ENCODE data around the gene PAX3.

Gene PAX3

DNA sequence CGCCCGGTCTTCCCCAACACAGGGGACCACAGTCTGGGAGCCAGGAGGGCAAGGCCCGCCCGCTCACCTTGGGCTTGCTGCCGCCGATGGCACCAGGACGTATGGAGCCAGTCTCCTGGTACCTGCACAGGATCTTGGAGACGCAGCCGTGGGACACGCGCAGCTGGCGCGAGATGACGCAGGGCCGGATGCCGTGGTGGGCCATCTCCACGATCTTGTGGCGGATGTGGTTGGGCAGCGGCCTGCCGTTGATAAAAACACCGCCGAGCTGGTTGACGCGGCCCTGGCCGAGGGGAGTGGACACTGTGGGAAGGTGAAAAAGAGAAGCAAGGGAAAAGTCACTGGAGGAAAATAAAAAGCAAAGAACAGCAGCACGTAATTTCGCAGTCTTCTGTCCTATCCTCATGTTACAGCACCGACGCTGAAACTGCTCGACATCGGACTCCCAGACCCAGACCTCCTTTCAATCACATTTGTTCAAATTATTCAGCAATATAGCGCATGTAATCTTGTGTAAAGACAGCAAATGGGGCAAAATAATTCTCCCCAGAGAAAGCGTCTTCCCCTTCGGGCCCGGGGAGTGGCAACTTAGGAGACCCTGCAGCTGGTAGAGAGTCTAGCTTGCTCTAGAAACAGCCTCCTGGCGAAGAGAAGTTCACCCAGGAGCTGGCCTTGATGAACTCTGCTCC is 1.7 kb downstream of the PAX3 start:
- DNase-seq (ENCODE audit: low read depth in 3 of 3, low spot score in 1 of 3), result no peak

- no peak for DNase-seq (ENCODE audit: low read depth in 3 of 3, low spot score in 1 of 3)
Measured at GRCh38 chr2:222296311-222296741, 2.5 kb downstream of the PAX3 start.

- DNase-seq (ENCODE audit: low read depth in 3 of 3, low spot score in 1 of 3), result no peak
Measured at GRCh38 chr2:222295368-222296062, 3.3 kb downstream of the PAX3 start.

- no peak for DNase-seq (ENCODE audit: low read depth in 3 of 3, low spot score in 1 of 3)
Measured at GRCh38 chr2:222294996-222295367, 3.8 kb downstream of the PAX3 start.

DNA sequence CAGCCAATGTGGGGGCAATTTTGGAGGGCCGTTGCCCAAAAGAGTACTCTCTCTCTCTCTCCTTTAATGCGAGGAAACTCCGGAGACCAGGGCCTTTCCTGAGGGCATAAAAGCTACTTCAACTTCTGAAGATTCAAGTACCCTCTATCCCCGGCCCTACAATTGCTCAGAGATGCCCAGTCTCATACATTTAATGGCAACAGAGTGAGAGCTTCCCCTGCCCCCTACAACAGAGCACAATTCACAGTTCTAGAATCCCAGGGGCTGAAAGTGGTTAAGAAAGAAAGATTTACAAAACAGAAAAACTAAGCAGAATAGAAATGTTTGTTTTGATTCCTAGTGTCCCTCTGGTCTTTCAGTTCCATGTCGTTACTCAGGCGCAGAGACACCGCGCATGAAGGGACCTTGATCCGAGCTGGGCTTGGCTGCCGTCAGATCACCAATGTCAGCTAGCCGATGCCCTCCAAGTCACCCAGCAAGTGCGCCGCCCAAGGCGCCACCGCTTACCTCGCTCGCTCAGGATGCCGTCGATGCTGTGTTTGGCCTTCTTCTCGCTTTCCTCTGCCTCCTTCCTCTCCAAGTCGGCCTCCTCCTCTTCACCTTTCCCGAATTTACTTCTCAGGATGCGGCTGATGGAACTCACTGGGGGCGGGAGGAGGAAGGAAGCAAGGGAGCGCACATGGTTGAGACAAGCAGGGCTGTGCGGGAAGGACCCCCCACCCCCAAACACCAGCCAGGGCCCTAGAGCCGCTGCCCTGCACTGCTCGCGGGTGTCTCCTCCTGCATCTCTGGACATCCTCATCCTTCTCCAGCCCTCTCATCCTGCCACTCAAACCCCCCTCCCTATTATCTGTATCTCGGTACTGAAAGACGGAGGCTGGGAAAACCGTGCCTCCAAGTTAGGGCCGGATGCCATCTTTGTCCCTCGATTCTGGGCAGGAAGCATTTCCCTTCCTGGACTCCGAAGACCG is 4.9 kb downstream of the PAX3 start:
- DNase-seq (ENCODE audit: low read depth in 3 of 3, low spot score in 1 of 3), result no peak

DNA sequence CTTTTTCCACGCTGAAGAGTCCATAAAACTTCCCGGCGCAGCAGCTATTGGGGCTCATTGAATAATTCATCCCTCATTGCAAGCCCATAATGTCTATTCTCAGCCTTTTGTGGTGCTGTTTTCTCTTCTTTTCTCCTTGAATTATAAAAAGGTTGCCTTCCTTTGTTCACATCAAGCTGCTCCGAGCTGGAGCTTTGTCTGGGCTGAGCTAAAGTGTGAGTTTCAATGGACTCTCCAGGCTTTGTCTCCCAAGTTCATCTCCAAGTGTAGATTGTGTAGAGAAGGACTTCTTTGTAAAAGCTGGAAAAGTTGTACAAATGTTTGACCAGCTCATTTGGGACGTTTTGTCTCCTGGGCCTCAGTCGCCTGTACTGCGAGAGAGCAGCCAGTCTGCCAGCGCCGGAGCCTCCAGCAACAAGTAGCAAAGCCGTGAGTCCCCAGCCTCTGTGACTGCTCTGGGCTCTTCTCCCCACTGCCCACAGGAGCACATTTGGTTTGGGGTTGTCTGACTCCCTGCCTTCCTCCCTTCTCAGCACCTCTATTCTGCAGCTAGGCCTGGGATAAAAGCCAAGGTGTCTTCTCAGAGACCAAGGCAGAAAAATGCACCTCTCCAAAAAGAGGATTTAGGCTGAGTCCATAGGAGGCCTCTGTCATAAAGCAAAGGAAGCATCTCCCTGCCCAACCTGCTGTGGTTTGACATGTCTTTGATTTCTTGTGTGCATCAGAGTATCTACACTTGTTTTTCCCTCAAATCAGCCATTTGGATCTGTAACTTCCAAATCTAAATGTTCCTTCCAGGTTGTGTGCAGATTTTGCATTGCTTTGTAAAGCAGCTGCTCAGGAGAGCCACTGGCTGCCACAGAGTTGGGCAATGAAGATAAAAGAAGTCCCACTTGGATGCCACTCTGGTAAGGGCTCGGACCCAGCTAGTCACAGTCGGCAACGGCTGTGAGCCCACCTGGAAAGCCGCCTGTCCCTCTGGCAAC is 6.4 kb downstream of the PAX3 start:
- DNase-seq (ENCODE audit: low read depth in 3 of 3, low spot score in 1 of 3), result no peak

DNA sequence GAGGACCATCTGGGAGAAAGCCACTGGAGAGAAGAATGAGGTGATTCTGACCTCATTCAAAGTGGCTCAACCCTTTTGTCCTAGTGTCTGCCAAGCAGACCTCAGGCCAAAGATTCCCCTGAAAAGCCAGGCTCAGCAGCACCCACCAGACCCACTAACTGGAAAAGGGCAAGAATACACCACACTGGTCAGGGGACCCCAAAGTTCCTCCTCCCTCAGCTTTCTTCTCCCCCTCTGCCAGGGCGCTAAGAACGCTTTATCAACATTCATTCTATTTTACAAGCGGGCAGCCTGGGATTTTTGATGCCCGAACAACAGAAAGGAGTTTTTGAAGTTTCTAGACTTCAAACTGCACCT is 7.3 kb downstream of the PAX3 start:
- DNase-seq (ENCODE audit: low read depth in 3 of 3, low spot score in 1 of 3), result no peak

DNA sequence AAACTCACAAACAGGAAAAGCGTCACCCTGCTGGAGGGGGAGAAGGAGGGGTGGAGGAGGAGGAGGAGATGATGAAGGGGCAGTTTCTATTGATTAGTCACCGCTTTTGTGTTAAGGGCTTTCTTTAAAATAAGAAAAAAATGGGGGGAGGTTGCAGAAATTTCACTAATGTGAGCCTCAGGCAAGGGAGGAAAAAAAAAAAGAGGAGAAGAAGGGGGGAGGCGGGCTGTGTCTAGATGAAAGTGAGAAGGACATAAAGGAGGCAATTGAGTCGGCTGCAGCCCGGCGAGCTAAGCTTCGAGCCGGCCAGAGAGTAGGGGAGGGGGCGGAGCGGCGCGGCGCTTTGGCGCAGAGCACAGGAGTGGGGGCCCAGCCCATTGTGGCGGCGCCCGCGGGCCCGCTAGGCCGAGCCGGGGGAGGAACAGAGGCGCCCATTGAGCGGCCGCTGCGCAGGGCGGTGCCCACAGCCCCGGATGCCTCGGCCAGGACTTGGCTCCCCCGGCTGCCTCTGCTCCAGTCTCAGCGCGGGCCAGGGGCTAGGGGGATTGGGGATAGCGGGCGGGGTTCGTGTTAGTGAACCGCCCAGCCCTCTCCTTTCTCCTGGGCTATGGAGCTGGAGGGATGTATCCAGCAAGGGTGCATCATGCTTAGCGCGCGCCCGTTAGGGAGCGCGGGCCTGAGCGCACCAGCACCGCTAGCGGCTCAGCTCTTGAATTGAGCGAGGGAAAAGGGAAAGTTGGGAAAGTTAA is 7.9 kb downstream of the PAX3 start:
- no peak for DNase-seq (ENCODE audit: low read depth in 3 of 3, low spot score in 1 of 3)

DNA sequence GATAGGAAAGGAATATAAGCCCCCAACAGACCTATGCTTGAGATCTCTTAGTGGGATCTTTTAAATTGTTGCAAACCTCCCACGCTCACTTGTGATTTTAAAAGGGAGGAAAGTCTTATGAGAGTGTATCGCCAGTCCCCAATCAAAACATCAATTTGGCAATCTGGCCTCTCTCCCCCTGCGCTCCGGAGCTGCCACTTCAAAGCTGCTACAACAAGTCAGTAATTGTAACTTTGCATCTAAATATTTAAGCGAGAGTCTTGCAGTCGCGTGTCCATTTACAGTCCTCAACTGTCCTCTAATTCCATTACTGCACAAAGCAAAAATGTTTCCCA is 8.4 kb downstream of the PAX3 start:
- DNase-seq (ENCODE audit: low read depth in 3 of 3, low spot score in 1 of 3), result no peak

DNA sequence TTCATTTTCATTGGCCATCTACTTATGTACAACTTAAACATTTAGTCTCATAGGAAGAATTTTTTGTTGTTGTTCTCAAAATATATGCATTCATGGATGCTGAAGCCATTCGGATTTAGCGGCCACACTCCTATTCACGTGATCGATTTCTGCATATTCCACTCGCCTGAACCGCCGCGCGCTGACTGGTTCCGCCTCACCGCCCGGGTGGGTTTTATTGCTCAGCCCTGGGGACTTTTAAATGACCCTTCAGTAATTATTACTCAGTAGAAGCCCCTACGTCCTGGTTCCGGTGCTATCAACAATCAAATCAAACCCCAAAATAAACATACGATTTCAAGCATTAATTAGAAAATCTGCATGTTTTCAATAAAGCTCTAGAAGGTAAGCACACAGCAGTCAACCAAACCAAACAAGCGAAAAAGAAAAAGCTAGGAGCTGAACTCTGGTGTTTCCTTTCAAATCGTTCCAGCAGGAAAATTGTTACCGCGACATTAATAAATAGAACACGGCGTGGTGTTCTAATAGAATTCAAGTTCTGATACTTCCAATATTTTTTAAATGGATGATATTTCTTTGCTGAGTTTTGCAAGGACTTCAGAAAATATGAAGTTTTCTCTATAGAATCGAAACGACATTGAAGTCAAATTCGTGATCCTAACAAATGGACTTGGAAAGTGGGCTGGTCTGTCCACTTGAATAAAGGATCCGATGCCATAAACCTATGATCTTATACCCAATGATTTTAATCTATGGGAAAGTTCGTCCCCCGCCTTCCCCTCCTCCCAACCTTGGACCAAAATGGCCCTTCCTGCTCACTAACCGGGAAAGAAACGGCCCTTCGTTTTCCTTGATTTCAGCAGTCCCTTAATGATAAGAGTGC is 9.3 kb downstream of the PAX3 start:
- no peak for DNase-seq (ENCODE audit: low read depth in 3 of 3, low spot score in 1 of 3)

DNA sequence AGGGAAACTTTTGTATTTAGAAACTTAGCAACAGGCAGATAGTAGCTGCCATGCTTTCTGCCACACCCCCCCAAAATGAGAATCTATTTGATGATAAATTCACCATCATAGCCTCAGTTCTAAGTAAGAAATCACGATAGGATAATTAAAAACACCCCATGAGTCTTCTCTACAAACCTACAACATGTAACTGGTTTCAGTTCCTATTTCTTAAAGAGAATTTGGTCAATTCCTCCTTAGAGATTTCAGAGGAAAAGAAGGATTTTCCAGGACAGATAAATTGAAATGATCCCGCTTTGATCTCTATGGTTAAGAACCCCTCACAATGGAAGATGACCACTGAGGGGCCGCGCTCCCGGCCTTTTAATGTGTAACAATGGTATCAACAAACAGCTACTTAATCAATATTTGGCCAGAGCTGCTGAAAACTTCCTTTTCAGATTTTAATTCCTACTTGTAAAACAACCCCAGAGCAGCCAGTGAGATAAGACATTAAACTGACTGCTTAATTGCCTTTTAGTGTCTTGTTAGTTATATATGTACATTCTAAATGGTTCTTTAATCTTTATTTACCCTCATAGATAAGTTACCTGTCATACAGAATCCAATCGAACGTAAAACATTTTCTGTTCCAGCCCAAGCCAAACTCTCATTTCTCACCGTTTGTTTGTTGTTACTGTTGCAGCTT is 10.1 kb downstream of the PAX3 start:
- no peak for DNase-seq (ENCODE audit: low read depth in 3 of 3, low spot score in 1 of 3)

DNA sequence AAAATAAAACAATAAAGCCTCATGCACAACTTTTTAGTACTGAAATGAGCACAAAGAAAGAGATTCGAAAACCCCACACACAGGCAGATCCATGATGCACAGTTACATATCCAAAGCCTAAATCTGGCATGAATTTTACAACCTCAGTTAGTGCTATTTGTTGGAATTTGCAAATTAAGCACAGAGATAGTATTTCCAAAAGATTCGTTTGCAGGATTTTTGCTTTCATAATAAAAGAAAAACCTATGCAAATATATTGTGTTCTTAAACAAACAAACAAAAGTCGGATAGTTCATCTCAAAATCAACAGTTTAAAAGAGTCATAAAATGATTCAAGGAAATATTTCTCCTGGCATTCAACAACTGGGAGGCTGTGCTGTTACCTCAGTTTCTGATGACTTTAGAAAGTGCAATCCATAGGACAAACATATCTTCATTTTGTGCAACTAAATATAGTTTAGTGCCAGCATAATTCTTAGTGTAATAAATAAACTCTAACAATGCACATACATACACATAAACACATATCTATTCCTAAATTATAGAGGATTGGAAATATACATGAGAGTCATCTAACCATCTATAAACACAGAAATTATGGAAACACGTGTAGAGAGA is 10.8 kb downstream of the PAX3 start:
- DNase-seq (ENCODE audit: low read depth in 3 of 3, low spot score in 1 of 3), result no peak

DNA sequence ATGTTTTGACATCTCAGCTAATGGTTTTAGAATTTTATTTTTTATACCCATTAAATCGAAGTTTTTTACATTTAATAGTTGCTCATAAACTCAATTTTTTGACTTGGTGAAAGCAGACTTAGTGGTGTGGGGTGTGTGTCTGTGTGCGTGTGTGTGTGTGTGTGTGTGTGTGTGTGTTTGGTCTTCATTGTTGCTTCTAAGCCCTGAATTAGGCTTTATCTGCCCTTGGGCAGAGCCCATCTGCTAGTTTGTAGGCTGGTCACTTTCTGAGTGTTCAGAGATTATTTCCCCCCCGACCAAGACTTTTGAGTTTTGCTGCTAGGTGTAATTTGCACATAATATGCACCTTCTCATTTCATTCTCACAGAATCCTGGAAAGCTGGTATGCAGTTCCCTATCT is 14.3 kb downstream of the PAX3 start:
- no peak for DNase-seq (ENCODE audit: low read depth in 3 of 3, low spot score in 1 of 3)

- no peak for DNase-seq (ENCODE audit: low read depth in 3 of 3, low spot score in 1 of 3)
Measured at GRCh38 chr2:222283634-222284033, 15.2 kb downstream of the PAX3 start.

- DNase-seq (ENCODE audit: low read depth in 3 of 3, low spot score in 1 of 3), result no peak
Measured at GRCh38 chr2:222281506-222281905, 17.3 kb downstream of the PAX3 start.

DNA sequence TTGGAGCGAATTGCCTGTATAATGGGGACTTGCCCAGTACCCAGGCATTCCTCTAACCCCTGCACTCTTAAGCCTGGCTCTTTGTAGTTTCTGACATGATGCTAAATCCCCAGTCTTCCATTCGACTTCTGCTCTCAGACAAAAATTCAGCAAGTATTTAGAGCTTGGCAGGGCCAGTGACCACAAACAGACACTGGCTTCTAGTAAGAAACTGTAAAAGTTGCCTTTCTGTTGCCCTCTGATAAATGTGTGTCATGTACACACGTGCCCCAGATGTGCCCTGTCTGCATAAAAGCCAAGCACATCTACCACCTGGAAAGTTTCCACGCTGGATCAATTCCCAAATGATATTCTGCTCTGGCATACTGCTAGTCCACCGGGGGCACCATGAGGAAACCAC is 18.0 kb downstream of the PAX3 start:
- no peak for DNase-seq (ENCODE audit: low read depth in 3 of 3, low spot score in 1 of 3)

- DNase-seq (ENCODE audit: low read depth in 3 of 3, low spot score in 1 of 3), result no peak
Measured at GRCh38 chr2:222272446-222273015, 26.3 kb downstream of the PAX3 start.

DNA sequence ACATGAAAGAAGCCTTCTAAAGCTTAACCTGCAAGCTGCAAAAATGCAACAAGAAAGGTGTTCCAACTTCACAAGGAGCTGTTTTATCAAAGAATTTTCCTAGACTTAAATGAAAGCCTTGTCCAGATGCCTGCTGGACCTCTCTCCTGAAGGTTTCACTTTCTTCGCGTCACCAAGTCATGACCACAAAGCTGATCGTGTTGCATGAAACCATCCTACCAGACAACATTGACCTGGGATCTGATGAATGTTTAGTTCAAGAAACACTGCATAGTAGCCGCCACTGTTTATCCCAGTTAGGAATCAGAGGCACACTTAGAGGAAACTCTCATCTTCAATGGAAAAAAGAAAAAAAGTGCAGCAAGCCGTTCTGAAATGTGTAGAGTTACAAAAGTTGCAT is 26.9 kb downstream of the PAX3 start:
- no peak for DNase-seq (ENCODE audit: low read depth in 3 of 3, low spot score in 1 of 3)
